K562 (cell line): ENCODE results near the gene GNA15. TPM values are rescaled to one million over a fixed set of nuclear protein-coding genes. Genes with fewer than 3 reads are reported as not detected.

Experiments
- BRCA1 ChIP-seq, 2 experiments: fragments of 450-650 bp in 1 of 2; sonication (generic) in 1 of 2; formaldehyde crosslinking in 1 of 2; IDR thresholded peaks; 2 replicates each; pipeline versions ENCODE4 v1.5.0 to v1.6.1; 2017 to 2020; ENCODE audit warnings: mild to moderate bottlenecking in 1 of 2, missing genetic modification reagents in 1 of 2
- CC2D1A ChIP-seq: fragments of 450-650 bp; IDR thresholded peaks from 2 replicates; pipeline ENCODE4 v1.6.1; 2017; ENCODE audit warnings: mild to moderate bottlenecking
- DMBX1 ChIP-seq: fragments of 250-450 bp; sonication (Bioruptor Pico); IDR thresholded peaks from 2 replicates; pipeline ENCODE4 v1.8.0; 2022; ENCODE audit warnings: inconsistent platforms, mild to moderate bottlenecking, moderate library complexity, borderline replicate concordance
- GABPB2 ChIP-seq: fragments of 250-450 bp; sonication (Bioruptor Pico); conservative IDR thresholded peaks from 2 replicates; pipeline ENCODE4 v1.5.1; 2021; ENCODE audit warnings: mild to moderate bottlenecking
- HCFC1 ChIP-seq: IDR thresholded peaks from 2 replicates; pipeline ENCODE4 v1.6.1; 2012; ENCODE audit warnings: low read depth, low read length, improper control_type of control experiment
- HMG20A ChIP-seq: fragments of 450-650 bp; formaldehyde crosslinking; conservative IDR thresholded peaks from 2 replicates; pipeline ENCODE4 v1.4.0; 2020; ENCODE audit warnings: mild to moderate bottlenecking, mixed read lengths
- KDM4B ChIP-seq, 2 experiments: fragments of 450-650 bp in 1 of 2; sonication (generic) in 1 of 2; IDR thresholded peaks; 2 replicates each; pipeline ENCODE4 v1.6.1; 2016 to 2017; ENCODE audit warnings: borderline replicate concordance in 2 of 2, antibody characterized with exemption in 1 of 2, low read depth in 1 of 2, mild to moderate bottlenecking in 1 of 2
- MAZ ChIP-seq, 2 experiments: fragments of 450-650 bp in 1 of 2; sonication (generic) in 1 of 2; formaldehyde crosslinking; IDR thresholded peaks in 1 of 2; conservative IDR thresholded peaks in 1 of 2; 2 replicates each; pipeline versions ENCODE4 v1.4.0 to v1.5.0; 2020; ENCODE audit warnings: mild to moderate bottlenecking in 1 of 2, missing genetic modification reagents in 1 of 2
- MBD2 ChIP-seq: sonication (generic); IDR thresholded peaks from 2 replicates; pipeline ENCODE4 v1.6.1; 2016; ENCODE audit warnings: low read depth, borderline replicate concordance
- MTA1 ChIP-seq: fragments of 450-650 bp; IDR thresholded peaks from 2 replicates; pipeline ENCODE4 v1.6.1; 2017; ENCODE audit warnings: borderline replicate concordance
- NCOA2 ChIP-seq, 2 experiments: fragments of 450-650 bp; IDR thresholded peaks; 2 replicates each; pipeline ENCODE4 v1.6.1; 2018; ENCODE audit warnings: mild to moderate bottlenecking in 2 of 2, moderate library complexity in 1 of 2; ENCODE audit not compliant: partially characterized antibody in 2 of 2
- NR1H2 ChIP-seq: sonication (generic); formaldehyde crosslinking; IDR thresholded peaks from 2 replicates; pipeline ENCODE4 v1.4.0; 2020; ENCODE audit warnings: mild to moderate bottlenecking, missing genetic modification reagents
- STAG1 ChIP-seq: sonication (generic); formaldehyde crosslinking; IDR thresholded peaks from 2 replicates; pipeline ENCODE4 v1.5.0; 2020; ENCODE audit warnings: missing genetic modification reagents, borderline replicate concordance
- TBL1XR1 ChIP-seq, 2 experiments: IDR thresholded peaks; 2 replicates each; pipeline ENCODE4 v1.6.1; 2012; ENCODE audit warnings: improper control_type of control experiment in 2 of 2, low read length in 2 of 2, mild to moderate bottlenecking in 1 of 2
- XRCC5 ChIP-seq: fragments of 200-400 bp; formaldehyde crosslinking; IDR thresholded peaks from 2 replicates; pipeline ENCODE4 v1.6.1; 2017; ENCODE audit warnings: low read depth, mild to moderate bottlenecking, low read length
- ZNF146 ChIP-seq: IDR thresholded peaks from one replicate; pipeline ENCODE4 v1.6.1; 2018; ENCODE audit warnings: missing compliant biosample characterization; ENCODE audit not compliant: unreplicated experiment
- ZNF263 ChIP-seq: sonication (generic); formaldehyde crosslinking; IDR thresholded peaks from 2 replicates; pipeline ENCODE4 v1.8.0; 2022; ENCODE audit warnings: mild to moderate bottlenecking, missing genetic modification reagents, borderline replicate concordance
- ZNF311 ChIP-seq: fragments of 250-450 bp; sonication (Bioruptor Pico); IDR thresholded peaks from 2 replicates; pipeline ENCODE4 v1.4.0; 2020; ENCODE audit warnings: mild to moderate bottlenecking, moderate library complexity
- ZNF324 ChIP-seq: fragments of 250-450 bp; sonication (Bioruptor Pico); IDR thresholded peaks from 2 replicates; pipeline ENCODE4 v1.4.0; 2020; ENCODE audit warnings: mild to moderate bottlenecking
- ZNF764 ChIP-seq: fragments of 250-450 bp; sonication (Bioruptor Pico); IDR thresholded peaks from 2 replicates; pipeline ENCODE4 v1.4.0; 2020; ENCODE audit warnings: low read depth, mild to moderate bottlenecking, moderate library complexity
- polyA plus RNA-seq, 8 experiments: library from polyadenylated mRNA; depleted of rRNA in 4 of 8; stranded (reverse) in 5 of 8; unstranded in 3 of 8; fragments of >200 nt; fragmentation: Nextera tagmentation in 2 of 8; fragmentation: Illumina TruSeq in 1 of 8; extraction: Ambion mirVana in 2 of 8; extraction: Trizol in 1 of 8; gene quantifications; 2 replicates each; pipeline versions ENCODE4 v1.2.1 to v1.2.3, GENCODE V29; 2011 to 2014; ENCODE audit warnings: inconsistent platforms in 1 of 8, missing spikeins in 1 of 8
- total RNA-seq, 7 experiments: library from RNA; depleted of rRNA in 6 of 7; stranded (reverse); fragments of >200 nt in 6 of 7; fragmentation: Illumina TruSeq in 2 of 7; extraction: Trizol in 2 of 7; gene quantifications; 2 replicates each; pipeline versions ENCODE4 v1.2.1 to v1.2.3, GENCODE V29; 2011 to 2021; ENCODE audit warnings: low replicate concordance in 1 of 7
- TF ChIP-seq, protein P1 (sequence below): fragments of 200-800 bp; sonication (Bioruptor generic); IDR thresholded peaks from 2 replicates; pipeline ENCODE4 v1.6.1; 2017; ENCODE audit warnings: missing genetic modification characterization, missing compliant biosample characterization
- TF ChIP-seq, protein P2 (sequence below): fragments of 250-450 bp; sonication (Bioruptor Pico); IDR thresholded peaks from 2 replicates; pipeline ENCODE4 v1.4.0; 2020; ENCODE audit warnings: mild to moderate bottlenecking, moderate library complexity, borderline replicate concordance

GNA15 gene
- total and polyA plus RNA-seq, 9 of the 15 experiments (the other 6 are each of a cell fraction or from before 2014, with no cell fraction given): 0.03 to 0.24 (median 0.11) TPM; not detected in 1

DNA sequence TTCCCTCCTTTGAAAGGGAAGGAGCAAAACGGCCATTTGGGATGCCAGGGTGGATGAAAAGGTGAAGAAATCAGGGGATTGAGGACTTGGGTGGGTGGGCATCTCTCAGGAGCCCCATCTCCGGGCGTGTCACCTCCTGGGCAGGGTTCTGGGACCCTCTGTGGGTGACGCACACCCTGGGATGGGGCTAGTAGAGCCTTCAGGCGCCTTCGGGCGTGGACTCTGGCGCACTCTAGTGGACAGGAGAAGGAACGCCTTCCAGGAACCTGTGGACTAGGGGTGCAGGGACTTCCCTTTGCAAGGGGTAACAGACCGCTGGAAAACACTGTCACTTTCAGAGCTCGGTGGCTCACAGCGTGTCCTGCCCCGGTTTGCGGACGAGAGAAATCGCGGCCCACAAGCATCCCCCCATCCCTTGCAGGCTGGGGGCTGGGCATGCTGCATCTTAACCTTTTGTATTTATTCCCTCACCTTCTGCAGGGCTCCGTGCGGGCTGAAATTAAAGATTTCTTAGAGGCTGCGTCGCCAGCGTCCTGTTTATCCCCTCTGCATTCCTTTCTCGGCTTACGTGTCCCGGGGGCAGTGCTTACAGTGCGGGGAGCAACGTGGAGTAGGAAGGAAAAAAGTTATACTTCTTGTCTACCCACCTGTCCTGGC is 27.5 kb downstream of the GNA15 start (continued):
- TF ChIP-seq, protein P1, sequence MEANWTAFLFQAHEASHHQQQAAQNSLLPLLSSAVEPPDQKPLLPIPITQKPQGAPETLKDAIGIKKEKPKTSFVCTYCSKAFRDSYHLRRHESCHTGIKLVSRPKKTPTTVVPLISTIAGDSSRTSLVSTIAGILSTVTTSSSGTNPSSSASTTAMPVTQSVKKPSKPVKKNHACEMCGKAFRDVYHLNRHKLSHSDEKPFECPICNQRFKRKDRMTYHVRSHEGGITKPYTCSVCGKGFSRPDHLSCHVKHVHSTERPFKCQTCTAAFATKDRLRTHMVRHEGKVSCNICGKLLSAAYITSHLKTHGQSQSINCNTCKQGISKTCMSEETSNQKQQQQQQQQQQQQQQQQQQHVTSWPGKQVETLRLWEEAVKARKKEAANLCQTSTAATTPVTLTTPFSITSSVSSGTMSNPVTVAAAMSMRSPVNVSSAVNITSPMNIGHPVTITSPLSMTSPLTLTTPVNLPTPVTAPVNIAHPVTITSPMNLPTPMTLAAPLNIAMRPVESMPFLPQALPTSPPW (CRISPR knock-in tag): peak; percentile 18; the same call in 1 of the 2 replicates
- no peak for TF ChIP-seq ZNF311 (CRISPR knock-in tag)
- TF ChIP-seq MBD2: no peak
- TF ChIP-seq DMBX1: no peak
- TF ChIP-seq ZNF764 (CRISPR knock-in tag): peak; percentile 19; the same call in 1 of the 2 replicates
- TF ChIP-seq ZNF263 (CRISPR knock-in tag): peak; percentile 28; the same call in 1 of the 2 replicates
- TF ChIP-seq HMG20A (CRISPR knock-in tag): no peak
- no peak for TF ChIP-seq GABPB2 (CRISPR knock-in tag)
- no peak for TF ChIP-seq ZNF324 (CRISPR knock-in tag)
- TF ChIP-seq HCFC1: peak; percentile 30; the same call in 1 of the 2 replicates
- TF ChIP-seq CC2D1A: peak; percentile 70
- TF ChIP-seq MAZ (CRISPR knock-in tag; conservative IDR thresholded peaks at IDR 0.05 in 1 of 2, IDR thresholded peaks at IDR 0.05 in 1 of 2): peak; percentile 36 to 87; a peak in 2 of 4 replicates
- 0 out of 2 replicates have a peak, but pooled peaks have one; percentile 31 for TF ChIP-seq XRCC5
- TF ChIP-seq MTA1: peak; percentile 20; the same call in 1 of the 2 replicates
- TF ChIP-seq TBL1XR1 (IDR thresholded peaks at IDR 0.05; ENCODE audit: low read length in 2 of 2): no peak
- no peak for TF ChIP-seq NR1H2
- TF ChIP-seq ZNF146: peak; percentile 1
- TF ChIP-seq, protein P2, sequence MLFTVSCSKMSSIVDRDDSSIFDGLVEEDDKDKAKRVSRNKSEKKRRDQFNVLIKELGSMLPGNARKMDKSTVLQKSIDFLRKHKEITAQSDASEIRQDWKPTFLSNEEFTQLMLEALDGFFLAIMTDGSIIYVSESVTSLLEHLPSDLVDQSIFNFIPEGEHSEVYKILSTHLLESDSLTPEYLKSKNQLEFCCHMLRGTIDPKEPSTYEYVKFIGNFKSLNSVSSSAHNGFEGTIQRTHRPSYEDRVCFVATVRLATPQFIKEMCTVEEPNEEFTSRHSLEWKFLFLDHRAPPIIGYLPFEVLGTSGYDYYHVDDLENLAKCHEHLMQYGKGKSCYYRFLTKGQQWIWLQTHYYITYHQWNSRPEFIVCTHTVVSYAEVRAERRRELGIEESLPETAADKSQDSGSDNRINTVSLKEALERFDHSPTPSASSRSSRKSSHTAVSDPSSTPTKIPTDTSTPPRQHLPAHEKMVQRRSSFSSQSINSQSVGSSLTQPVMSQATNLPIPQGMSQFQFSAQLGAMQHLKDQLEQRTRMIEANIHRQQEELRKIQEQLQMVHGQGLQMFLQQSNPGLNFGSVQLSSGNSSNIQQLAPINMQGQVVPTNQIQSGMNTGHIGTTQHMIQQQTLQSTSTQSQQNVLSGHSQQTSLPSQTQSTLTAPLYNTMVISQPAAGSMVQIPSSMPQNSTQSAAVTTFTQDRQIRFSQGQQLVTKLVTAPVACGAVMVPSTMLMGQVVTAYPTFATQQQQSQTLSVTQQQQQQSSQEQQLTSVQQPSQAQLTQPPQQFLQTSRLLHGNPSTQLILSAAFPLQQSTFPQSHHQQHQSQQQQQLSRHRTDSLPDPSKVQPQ: no peak
- no peak for TF ChIP-seq BRCA1 (IDR thresholded peaks at IDR 0.05)
- TF ChIP-seq BRCA1 (CRISPR knock-in tag; IDR thresholded peaks at IDR 0.05): 0 out of 2 replicates have a peak, but pooled peaks have one; percentile 35
- peak; percentile 62; the same call in 1 of the 2 replicates for TF ChIP-seq STAG1 (CRISPR knock-in tag)
- TF ChIP-seq KDM4B (IDR thresholded peaks at IDR 0.05; ENCODE audit: borderline replicate concordance in 2 of 2, low read depth in 1 of 2): no peak
- no peak for TF ChIP-seq NCOA2 (IDR thresholded peaks at IDR 0.05; ENCODE audit: partially characterized antibody in 2 of 2)
